ENCODE measurements around the gene TACR2.

TACR2 gene

GRCh38 chr10:69428165-69428564 lies 11.4 kb upstream of the TACR2 start:
- DNase-seq (ENCODE audit: low read depth in 2 of 2): no peak
- TF ChIP-seq CTCF (IDR thresholded peaks at IDR 0.05; ENCODE audit: low read depth, low read length): no peak

DNA sequence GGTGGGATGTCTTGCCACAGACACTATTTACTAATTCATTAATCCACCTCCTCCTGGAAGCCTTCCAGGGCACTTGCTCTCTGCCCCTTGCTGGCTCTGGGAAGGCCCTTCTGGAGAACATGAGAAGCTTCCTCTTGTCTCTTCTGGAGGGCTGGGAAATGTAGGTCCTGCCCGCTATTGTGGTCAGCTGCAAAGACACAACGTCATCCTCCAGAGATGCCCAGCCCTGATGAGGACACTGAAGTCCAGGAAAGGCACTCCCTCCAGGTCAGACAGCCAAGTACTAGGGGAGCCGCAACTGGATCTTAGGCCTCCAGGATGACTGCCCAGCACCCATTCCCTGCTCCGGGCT lies 9.6 kb upstream of the TACR2 start:
- no peak for TF ChIP-seq CTCF (IDR thresholded peaks at IDR 0.05; ENCODE audit: low read depth, low read length)
- no peak overlapping the region for H3K4me3 ChIP-seq (replicated peaks in 1 of 2; ENCODE audit: low read depth in 2 of 2, low read length in 2 of 2)
- no peak for DNase-seq (ENCODE audit: low read depth in 2 of 2)

More at GRCh38 chr10:69428165-69428564, 11.4 kb upstream of the TACR2 start:
- no peak overlapping the region for H3K4me3 ChIP-seq (replicated peaks in 1 of 2; ENCODE audit: low read depth in 2 of 2, low read length in 2 of 2)

DNA sequence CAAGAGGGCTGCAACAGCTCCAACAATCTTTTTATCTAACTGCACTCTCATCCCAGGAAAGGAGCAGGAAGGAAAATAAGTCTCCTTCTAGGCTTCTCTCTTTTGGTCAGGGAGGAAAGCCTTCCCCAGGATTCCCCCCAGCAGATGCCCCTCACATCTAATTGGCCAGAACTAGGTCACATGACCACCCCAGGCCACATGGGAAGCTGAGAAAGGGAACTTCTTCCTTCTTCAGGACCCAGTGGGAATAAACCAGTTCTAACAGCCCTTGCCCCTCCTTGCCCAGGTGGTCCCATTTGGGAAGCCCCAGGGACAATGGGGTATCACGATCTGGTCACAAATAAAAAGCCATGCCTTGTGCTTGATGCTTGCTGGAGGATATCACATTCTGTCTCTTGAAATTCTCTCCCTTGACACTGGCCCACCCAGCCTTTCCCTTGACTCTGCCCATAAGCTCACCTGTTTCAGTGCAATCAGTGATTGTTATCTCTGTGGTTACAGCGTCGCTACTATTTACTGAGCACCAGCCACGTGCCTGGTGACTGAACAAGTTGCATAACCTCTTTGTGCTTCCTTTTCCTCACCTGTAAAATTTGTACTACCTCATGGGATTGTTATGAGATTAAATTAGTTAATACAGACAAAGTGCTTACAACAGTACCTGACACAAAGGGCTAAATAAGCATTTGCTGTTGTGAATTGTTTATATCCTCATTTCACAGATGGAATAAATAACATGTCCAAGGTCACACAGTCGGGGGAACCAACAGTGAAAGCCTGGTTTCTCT lies 9.0 kb upstream of the TACR2 start:
- no peak for TF ChIP-seq CTCF (IDR thresholded peaks at IDR 0.05; ENCODE audit: low read depth, low read length)
- no peak overlapping the region for H3K4me3 ChIP-seq (replicated peaks in 1 of 2; ENCODE audit: low read depth in 2 of 2, low read length in 2 of 2)
- no peak for DNase-seq (ENCODE audit: low read depth in 2 of 2)

DNA sequence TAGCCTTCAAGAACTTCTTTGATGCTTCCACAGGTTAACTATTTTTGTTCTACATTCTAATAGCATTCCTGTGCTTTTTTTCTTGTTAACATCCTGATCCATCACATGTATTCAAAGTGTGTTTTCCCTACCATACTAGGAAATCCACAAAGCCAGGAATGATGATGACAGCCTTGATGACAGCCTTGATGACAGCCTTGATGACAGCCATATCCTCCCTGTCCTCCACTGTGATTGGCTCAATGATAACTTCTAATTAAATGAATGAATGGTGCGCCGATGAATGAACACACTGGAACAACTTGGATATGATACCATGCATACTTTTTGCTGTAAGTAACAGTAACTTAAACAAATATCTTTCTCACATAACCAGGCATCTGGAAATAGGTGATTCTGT lies 8.3 kb upstream of the TACR2 start:
- no peak for DNase-seq (ENCODE audit: low read depth in 2 of 2)
- no peak for TF ChIP-seq CTCF (IDR thresholded peaks at IDR 0.05; ENCODE audit: low read depth, low read length)
- H3K4me3 ChIP-seq (replicated peaks in 1 of 2; ENCODE audit: low read depth in 2 of 2, low read length in 2 of 2): no peak overlapping the region

DNA sequence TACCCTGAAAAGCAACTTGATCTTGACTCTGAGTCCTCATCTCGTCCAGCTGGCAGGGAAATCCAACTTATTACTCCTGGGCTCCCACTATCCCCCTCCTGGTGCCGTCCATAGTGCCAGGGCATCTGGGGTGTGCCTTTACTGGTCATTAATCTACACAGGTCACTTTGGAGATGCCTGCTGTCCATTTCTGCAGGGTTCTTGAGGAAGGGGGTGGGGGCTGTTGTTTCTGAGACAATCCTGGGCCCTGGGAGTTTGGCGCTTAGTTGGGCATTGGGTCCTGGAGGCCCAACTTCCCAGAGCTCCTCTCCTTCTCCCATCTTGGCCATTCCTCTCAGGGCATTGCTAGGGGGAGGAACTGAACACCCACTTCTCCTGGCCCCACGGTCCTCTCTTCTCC lies 6.0 kb upstream of the TACR2 start:
- DNase-seq (ENCODE audit: low read depth in 2 of 2): no peak
- H3K4me3 ChIP-seq (replicated peaks in 1 of 2; ENCODE audit: low read depth in 2 of 2, low read length in 2 of 2): no peak overlapping the region
- no peak for TF ChIP-seq CTCF (IDR thresholded peaks at IDR 0.05; ENCODE audit: low read depth, low read length)

DNA sequence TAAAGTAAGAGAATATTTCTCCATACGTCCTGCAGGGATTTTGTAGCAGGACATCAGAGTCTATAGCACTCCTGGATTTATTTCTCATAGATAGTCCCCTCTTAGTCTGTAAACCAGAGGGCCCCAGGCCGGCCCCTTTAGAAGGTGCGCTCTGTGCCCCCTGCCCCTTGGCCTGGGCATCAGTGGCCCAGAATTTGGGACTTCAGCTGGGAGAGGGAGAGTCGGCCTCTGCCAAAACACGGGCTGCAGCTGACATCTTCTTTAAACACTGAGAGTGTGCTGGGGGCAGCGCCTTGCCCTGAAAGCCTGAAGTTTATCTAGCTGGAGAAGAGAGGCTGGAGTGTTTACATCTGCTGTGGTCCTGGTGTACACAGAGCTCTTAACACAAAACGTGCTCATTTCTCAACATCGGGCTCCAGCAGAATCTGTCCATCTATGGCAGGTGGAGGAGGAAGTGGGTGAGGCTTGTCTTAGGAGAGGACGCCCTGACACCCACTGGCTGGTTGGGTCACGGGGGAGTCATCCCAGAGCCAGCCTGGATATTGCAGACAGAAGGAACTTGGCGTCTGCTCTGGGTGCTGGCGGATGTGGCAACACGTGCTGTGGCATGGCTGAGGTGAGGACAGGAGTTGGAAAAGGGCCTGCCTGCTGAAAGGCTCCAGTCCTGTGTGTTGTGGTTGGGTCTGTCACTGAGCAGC lies 5.0 kb upstream of the TACR2 start:
- H3K4me3 ChIP-seq (replicated peaks in 1 of 2; ENCODE audit: low read depth in 2 of 2, low read length in 2 of 2): no peak overlapping the region
- DNase-seq (ENCODE audit: low read depth in 2 of 2): peak in 1 of 2 donors; percentile 84
- TF ChIP-seq CTCF (IDR thresholded peaks at IDR 0.05; ENCODE audit: low read depth, low read length): no peak

All from cardiac fibroblast (primary cell).